Ovary (tissue), 3 donors: ENCODE data around the gene LIPH.

ENCODE experiments used
- EP300 ChIP-seq: sonication (generic); formaldehyde crosslinking; IDR thresholded peaks from one replicate; pipeline ENCODE4 v1.6.1; 2017; ENCODE audit warnings: antibody characterized with exemption
- POLR2A ChIP-seq: fragments of 450-650 bp; IDR thresholded peaks from one replicate; pipeline ENCODE4 v1.6.1; 2017; ENCODE audit warnings: antibody characterized with exemption, mild to moderate bottlenecking, moderate library complexity
- TF ChIP-seq, protein P1 (sequence below), 3 donors: fragments of 450-650 bp in 2 of 3; fragments of 200-600 bp in 1 of 3; IDR thresholded peaks; one replicate each; pipeline versions ENCODE4 v1.5.1 to v1.8.0; 2016 to 2022; ENCODE audit warnings: antibody characterized with exemption in 3 of 3, mild to moderate bottlenecking in 1 of 3
- donor health status: DM: no; HTN: no; CAD: no.

DNA sequence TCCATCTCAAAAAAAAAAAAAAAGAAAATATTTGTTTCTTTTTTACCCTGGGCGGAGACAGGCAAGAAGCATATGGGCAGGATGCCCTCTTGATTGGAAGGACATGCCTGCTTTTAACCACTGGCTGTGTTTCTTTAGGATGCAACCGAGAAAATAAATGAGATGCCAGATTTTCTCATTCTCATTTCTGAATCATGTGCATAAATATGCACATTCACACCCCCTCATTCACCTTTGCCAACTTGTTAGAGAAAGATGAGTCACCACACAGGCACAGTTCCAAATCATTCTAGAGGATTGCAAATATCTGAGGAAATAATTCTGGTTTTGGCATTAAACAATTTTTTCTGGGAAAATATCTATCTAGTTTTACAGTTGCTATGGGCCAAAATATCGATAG is 3.3 kb downstream of the LIPH start:
- TF ChIP-seq, protein P1, sequence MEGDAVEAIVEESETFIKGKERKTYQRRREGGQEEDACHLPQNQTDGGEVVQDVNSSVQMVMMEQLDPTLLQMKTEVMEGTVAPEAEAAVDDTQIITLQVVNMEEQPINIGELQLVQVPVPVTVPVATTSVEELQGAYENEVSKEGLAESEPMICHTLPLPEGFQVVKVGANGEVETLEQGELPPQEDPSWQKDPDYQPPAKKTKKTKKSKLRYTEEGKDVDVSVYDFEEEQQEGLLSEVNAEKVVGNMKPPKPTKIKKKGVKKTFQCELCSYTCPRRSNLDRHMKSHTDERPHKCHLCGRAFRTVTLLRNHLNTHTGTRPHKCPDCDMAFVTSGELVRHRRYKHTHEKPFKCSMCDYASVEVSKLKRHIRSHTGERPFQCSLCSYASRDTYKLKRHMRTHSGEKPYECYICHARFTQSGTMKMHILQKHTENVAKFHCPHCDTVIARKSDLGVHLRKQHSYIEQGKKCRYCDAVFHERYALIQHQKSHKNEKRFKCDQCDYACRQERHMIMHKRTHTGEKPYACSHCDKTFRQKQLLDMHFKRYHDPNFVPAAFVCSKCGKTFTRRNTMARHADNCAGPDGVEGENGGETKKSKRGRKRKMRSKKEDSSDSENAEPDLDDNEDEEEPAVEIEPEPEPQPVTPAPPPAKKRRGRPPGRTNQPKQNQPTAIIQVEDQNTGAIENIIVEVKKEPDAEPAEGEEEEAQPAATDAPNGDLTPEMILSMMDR (IDR thresholded peaks at IDR 0.05), result no peak
- no peak for TF ChIP-seq POLR2A
- no peak for TF ChIP-seq EP300
